BJ (cell line): ENCODE measurements around the gene GAS2L2. TPM values are rescaled to one million over a fixed set of nuclear protein-coding genes. Genes with fewer than 3 reads are reported as not detected.

Source experiments
- CTCF ChIA-PET: fragments of 350-600 bp; formaldehyde crosslinking; extraction: SDS; loops from one replicate; lab custom pipeline; 2021; ENCODE audit warnings: antibody characterized with exemption, inconsistent platforms; lab: Yijun Ruan, JAX
- POLR2A ChIA-PET: fragments of 300-600 bp; sonication (Branson Sonifier 250); formaldehyde crosslinking; extraction: SDS; loops from one replicate; lab custom pipeline; 2021; ENCODE audit warnings: antibody characterized with exemption; lab: Charles Lee
- DNase-seq: peaks from one replicate; pipeline ENCODE4 v3.0.0-alpha.2; 2011; ENCODE audit warnings: low read depth
- H3K27me3 ChIP-seq: 2 replicates; pipeline ENCODE4 v1.6.0; 2011; ENCODE audit warnings: low read length; ENCODE audit not compliant: control insufficient read depth, insufficient read depth
- H3K36me3 ChIP-seq: 2 replicates; pipeline ENCODE4 v1.5.1; 2011; ENCODE audit warnings: low read length; ENCODE audit not compliant: control insufficient read depth, insufficient read depth
- H3K4me3 ChIP-seq: 2 replicates; pipeline ENCODE4 v1.5.1; 2011; ENCODE audit warnings: low read depth, mild to moderate bottlenecking, control low read depth, low read length
- CTCF ChIP-seq: IDR thresholded peaks from 2 replicates; pipeline ENCODE4 v1.5.1; 2011; ENCODE audit warnings: low read depth, mild to moderate bottlenecking, control low read depth, inconsistent platforms, low read length, moderate library complexity; ENCODE audit not compliant: insufficient read depth
- polyA plus RNA-seq: library from polyadenylated mRNA; depleted of rRNA; stranded (reverse); fragments of >200 nt; gene quantifications from 2 replicates; pipeline ENCODE4 v1.2.3, GENCODE V29; 2011

GAS2L2 gene
- polyA plus RNA-seq, 1 experiment, result not detected

GRCh38 chr17:35764123-35764991 is 11.3 kb upstream of the GAS2L2 start:
- TF ChIP-seq CTCF, result peak; percentile 84
- peaks cover 11% of the 10 kb centered on the region for H3K27me3 ChIP-seq
- ChIA-PET CTCF (interaction anchor here (0.6 to 14.9 kb wide), 25 partner anchors 8 to 188 kb away, joined by 3 to 425 read pairs (median 8); partner anchors contain the start of genes GAS2L2, MMP28 and TAF15), POLR2A (interaction anchor here (0.7 kb wide), 1 partner anchor 45 kb away, joined by 3 read pairs; the partner anchor contains the start of gene TAF15)
- no peaks in the 10 kb centered on the region for H3K36me3 ChIP-seq
- no peak for DNase-seq
- H3K4me3 ChIP-seq, result peak overlapping the region; percentile 34

- CTCF ChIA-PET, result interaction anchor here (0.6 to 14.9 kb wide), 26 partner anchors 8 to 496 kb away, joined by 3 to 425 read pairs (median 8); partner anchors contain the start of genes GAS2L2, MMP28 and TAF15
- DNase-seq, result no peak
- peak overlapping the region; percentile 10; the same call in 1 of the 2 replicates for H3K4me3 ChIP-seq
- H3K27me3 ChIP-seq, result peaks cover 8% of the 10 kb centered on the region
- no peaks in the 10 kb centered on the region for H3K36me3 ChIP-seq
- no peak for TF ChIP-seq CTCF
- POLR2A ChIA-PET, result interaction anchor here (0.7 to 0.9 kb wide), 2 partner anchors 45 to 196 kb away, joined by 3 to 8 read pairs; partner anchors contain the start of gene TAF15
Observed at GRCh38 chr17:35763767-35764122, 10.7 kb upstream of the GAS2L2 start.

GRCh38 chr17:35761601-35762000 is 8.6 kb upstream of the GAS2L2 start:
- no peak overlapping the region for H3K4me3 ChIP-seq
- peaks cover 5% of the 10 kb centered on the region for H3K27me3 ChIP-seq
- no peak for DNase-seq
- ChIA-PET POLR2A (no interaction called here), CTCF (interaction anchor here (0.5 to 14.9 kb wide), 4 partner anchors 14 to 1848 kb away, joined by 7 to 425 read pairs (median 66); partner anchors contain the start of gene TAF15)
- no peaks in the 10 kb centered on the region for H3K36me3 ChIP-seq
- no peak for TF ChIP-seq CTCF

- POLR2A ChIA-PET, result no interaction called here
- DNase-seq, result no peak
- H3K36me3 ChIP-seq, result no peaks in the 10 kb centered on the region
- no peak within 1 kb of the TSS for H3K4me3 ChIP-seq
- CTCF ChIA-PET, result interaction anchor here (1.0 to 14.9 kb wide), 7 partner anchors 10 to 148 kb away, joined by 3 to 425 read pairs (median 5); partner anchors contain the start of gene TAF15
- no peak for TF ChIP-seq CTCF
- H3K27me3 ChIP-seq, result peaks cover 7% of the 10 kb centered on the region
Observed at GRCh38 chr17:35760587-35760986, 7.5 kb upstream of the GAS2L2 start, which contains the start of gene C17orf50. Gene C17orf50, plus strand, starts transcription at chr17:35760887. Its CDS starts 55 bp downstream, at chr17:35760942.

- ChIA-PET POLR2A (no interaction called here), CTCF (interaction anchor here (1.0 to 4.1 kb wide), 6 partner anchors 8 to 145 kb away, joined by 3 to 21 read pairs (median 18); no protein-coding TSS in a partner anchor)
- no peak for DNase-seq
- Histone ChIP-seq H3K27me3 (peaks cover 5% of the 10 kb centered on the region), H3K36me3 (no peaks in the 10 kb centered on the region), H3K4me3 (no peak overlapping the region)
- no peak for TF ChIP-seq CTCF
Observed at GRCh38 chr17:35757243-35757642, 4.2 kb upstream of the GAS2L2 start.
